CD4-positive, alpha-beta T cell treated with Interleukin-15 for 4 hours (primary cell): ENCODE results near the gene ENO2.

Experiments used
- DNase-seq: peaks from one replicate; pipeline ENCODE4 v3.0.0-alpha.2; 2020; ENCODE audit warnings: low spot score

The ENO2 gene

GRCh38 chr12:6912164-6912935 lies 2.0 kb upstream of the ENO2 start:
- no peak for DNase-seq

GRCh38 chr12:6914947-6915788 lies 788 bp downstream of the ENO2 start:
- DNase-seq: no peak

- no peak for DNase-seq
Observed at GRCh38 chr12:6915789-6916285, 1.5 kb downstream of the ENO2 start.

- DNase-seq: no peak
Observed at GRCh38 chr12:6916426-6917200, 2.2 kb downstream of the ENO2 start.

GRCh38 chr12:6917491-6918231 lies 3.3 kb downstream of the ENO2 start:
- DNase-seq: no peak

- DNase-seq: no peak
Observed at GRCh38 chr12:6919588-6919987, 5.2 kb downstream of the ENO2 start.

- DNase-seq: no peak
Observed at GRCh38 chr12:6921539-6921938, 7.2 kb downstream of the ENO2 start.

- no peak for DNase-seq
Observed at GRCh38 chr12:6921996-6922946, 7.9 kb downstream of the ENO2 start.

GRCh38 chr12:6923003-6923732 lies 8.8 kb downstream of the ENO2 start:
- no peak for DNase-seq

- DNase-seq: no peak
Observed at GRCh38 chr12:6923851-6924250, 9.5 kb downstream of the ENO2 start.

- DNase-seq: no peak
Observed at GRCh38 chr12:6925239-6925539, 10.8 kb downstream of the ENO2 start.

- DNase-seq: no peak
Observed at GRCh38 chr12:6925540-6926279, 11.3 kb downstream of the ENO2 start.

GRCh38 chr12:6927379-6928021 lies 13.1 kb downstream of the ENO2 start, which contains the start of gene ATN1:
Gene ATN1, plus strand, starts transcription at chr12:6927959. Its CDS starts 6,043 bp downstream, at chr12:6934002.
- DNase-seq: no peak

GRCh38 chr12:6928022-6928702 lies 13.8 kb downstream of the ENO2 start:
- no peak for DNase-seq

- DNase-seq: no peak
Observed at GRCh38 chr12:6928703-6929407, 14.5 kb downstream of the ENO2 start.

- no peak for DNase-seq
Observed at GRCh38 chr12:6929466-6930452, 15.4 kb downstream of the ENO2 start.
